Mesothelial cell of epicardium (in vitro differentiated cells): Measurements from ENCODE around the gene INAFM1. TPM values are rescaled to one million over a fixed set of nuclear protein-coding genes. Genes with fewer than 3 reads are reported as not detected.

Experiments
- DNase-seq, 2 experiments: peaks; one replicate each; pipeline ENCODE4 v3.0.0; 2021; ENCODE audit warnings: low spot score in 2 of 2; ENCODE audit not compliant: unreplicated experiment in 2 of 2
- H3K27ac Mint-ChIP-seq: 2 replicates; pipeline ENCODE4 v1.8.0; 2021; ENCODE audit warnings: mixed read lengths
- H3K27me3 Mint-ChIP-seq: 2 replicates; pipeline ENCODE4 v1.8.0; 2021; ENCODE audit warnings: low read depth, mixed read lengths
- H3K36me3 Mint-ChIP-seq: 2 replicates; pipeline ENCODE4 v1.8.0; 2021; ENCODE audit warnings: mixed read lengths
- H3K4me1 Mint-ChIP-seq: 2 replicates; pipeline ENCODE4 v1.8.0; 2021; ENCODE audit warnings: mixed read lengths
- H3K4me3 Mint-ChIP-seq: 2 replicates; pipeline ENCODE4 v1.8.0; 2021; ENCODE audit warnings: mild to moderate bottlenecking, moderate library complexity, mixed read lengths
- H3K9me3 Mint-ChIP-seq: 2 replicates; pipeline ENCODE4 v1.8.0; 2021; ENCODE audit warnings: mixed read lengths
- CTCF ChIP-seq: fragments of 200-600 bp; sonication (generic); IDR thresholded peaks from one replicate; pipeline ENCODE4 v1.5.0; 2021; ENCODE audit warnings: antibody characterized with exemption; ENCODE audit not compliant: unreplicated experiment
- total RNA-seq: library from RNA; stranded (reverse); gene quantifications from 3 replicates; pipeline ENCODE4 v1.2.1, GENCODE V29; 2021

INAFM1 gene
- total RNA-seq, 1 donor from 2014 or later = 25.1 TPM

- no peak overlapping the region for H3K27ac Mint-ChIP-seq
- H3K27me3 Mint-ChIP-seq = no peaks in the 10 kb centered on the region
- peaks cover 32% of the 10 kb centered on the region for H3K4me1 Mint-ChIP-seq
- H3K36me3 Mint-ChIP-seq = peaks cover 3% of the 10 kb centered on the region
- DNase-seq = peak in 1 of 2 experiments; percentile 50
- no peak overlapping the region for H3K4me3 Mint-ChIP-seq
- no peak for TF ChIP-seq CTCF
- no peaks in the 10 kb centered on the region for H3K9me3 Mint-ChIP-seq
Observed at GRCh38 chr19:47228168-47228936, 46.3 kb upstream of the INAFM1 start.

GRCh38 chr19:47228937-47229675 is 45.6 kb upstream of the INAFM1 start:
- peaks cover 32% of the 10 kb centered on the region for H3K4me1 Mint-ChIP-seq
- no peaks in the 10 kb centered on the region for H3K9me3 Mint-ChIP-seq
- DNase-seq = no peak
- no peak overlapping the region for H3K27ac Mint-ChIP-seq
- H3K4me3 Mint-ChIP-seq = no peak overlapping the region
- no peak for TF ChIP-seq CTCF
- no peaks in the 10 kb centered on the region for H3K27me3 Mint-ChIP-seq
- no peaks in the 10 kb centered on the region for H3K36me3 Mint-ChIP-seq

- Mint-ChIP-seq H3K9me3 (no peaks in the 10 kb centered on the region), H3K27ac (no peak overlapping the region)
- TF ChIP-seq CTCF = no peak
Observed at GRCh38 chr19:47229676-47230053, 45.0 kb upstream of the INAFM1 start.

GRCh38 chr19:47230054-47230920 is 44.4 kb upstream of the INAFM1 start:
- H3K27ac Mint-ChIP-seq = no peak overlapping the region
- peaks cover 31% of the 10 kb centered on the region for H3K4me1 Mint-ChIP-seq
- peak overlapping the region; percentile 41 for H3K4me3 Mint-ChIP-seq
- TF ChIP-seq CTCF = peak; percentile 97
- H3K9me3 Mint-ChIP-seq = no peaks in the 10 kb centered on the region
- DNase-seq = peak; percentile 66 to 82
- H3K27me3 Mint-ChIP-seq = no peaks in the 10 kb centered on the region
- no peaks in the 10 kb centered on the region for H3K36me3 Mint-ChIP-seq

More at GRCh38 chr19:47229676-47230053, 45.0 kb upstream of the INAFM1 start:
- Mint-ChIP-seq H3K4me1 (peaks cover 32% of the 10 kb centered on the region), H3K27me3 (no peaks in the 10 kb centered on the region), H3K36me3 (no peaks in the 10 kb centered on the region), H3K4me3 (no peak overlapping the region)
- DNase-seq = no peak

GRCh38 chr19:47230921-47231214 is 43.8 kb upstream of the INAFM1 start, which contains the start of gene BBC3:
Gene BBC3 (minus strand): TSS chr19:47231199. CDS start chr19:47228431, 2,768 bp downstream.
- TF ChIP-seq CTCF = no peak
- Mint-ChIP-seq H3K36me3 (no peaks in the 10 kb centered on the region), H3K4me1 (peaks cover 26% of the 10 kb centered on the region), H3K27ac (peak within 1 kb of the TSS; percentile 95), H3K4me3 (peak within 1 kb of the TSS; percentile 64), H3K27me3 (no peaks in the 10 kb centered on the region), H3K9me3 (no peaks in the 10 kb centered on the region)
- DNase-seq = peak in 1 of 2 experiments; percentile 41
